GM12873 (cell line): ENCODE results near the gene FHDC1.

ENCODE experiments used
- CTCF ChIP-seq: IDR thresholded peaks from 2 replicates; pipeline ENCODE4 v1.5.1; 2012; ENCODE audit warnings: low read depth, mild to moderate bottlenecking, moderate library complexity, low read length, control low read depth; ENCODE audit not compliant: insufficient read depth; ENCODE audit errors: missing control alignments

Gene FHDC1

GRCh38 chr4:152936446-152937335 lies 568 bp downstream of the FHDC1 start:
- no peak for TF ChIP-seq CTCF

DNA sequence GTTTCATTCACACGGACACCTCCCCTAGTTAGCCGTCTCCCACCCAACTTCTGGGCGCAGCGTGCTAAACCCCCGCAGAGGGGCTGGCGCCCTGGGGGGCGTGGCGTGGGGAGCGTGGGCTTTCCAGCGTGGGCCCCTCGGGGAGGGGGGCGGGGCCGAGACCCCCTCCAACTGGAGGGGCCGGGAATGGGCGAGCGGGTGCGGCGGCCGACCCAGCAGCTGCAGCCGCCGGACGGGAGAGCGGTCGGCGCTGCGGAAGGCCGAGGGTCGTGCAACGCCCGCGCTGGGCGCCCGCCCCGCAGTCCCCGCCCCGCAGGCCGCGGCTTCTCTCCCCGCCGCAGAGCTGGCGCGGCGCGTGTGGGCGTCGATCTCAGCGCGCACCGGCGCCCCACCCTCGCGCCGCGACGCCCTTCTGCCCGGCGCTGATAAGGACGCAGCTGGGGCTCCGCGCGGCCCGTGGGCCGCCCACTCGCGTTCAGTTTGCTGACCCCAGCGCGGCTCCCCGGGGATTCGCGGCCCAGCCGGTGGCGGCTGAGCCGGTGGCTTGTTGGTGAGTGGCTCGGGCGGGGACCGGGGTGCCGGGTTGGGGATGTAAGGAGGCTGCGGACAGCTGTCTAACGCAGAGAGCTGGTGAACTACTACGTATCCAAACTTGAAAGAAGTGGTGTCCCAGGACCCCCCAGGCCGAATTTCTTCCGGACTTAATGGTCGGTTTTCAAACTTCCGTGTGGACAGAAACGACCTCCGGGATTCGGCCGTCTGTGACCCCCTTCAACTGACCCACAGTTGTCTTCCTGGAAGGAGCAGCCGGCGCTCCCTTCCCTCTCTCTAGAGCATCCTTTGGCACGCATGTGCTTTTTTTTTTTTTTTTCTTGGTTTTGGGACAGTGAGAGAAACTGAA lies 1.5 kb downstream of the FHDC1 start:
- no peak for TF ChIP-seq CTCF

GRCh38 chr4:152938237-152938947 lies 2.3 kb downstream of the FHDC1 start:
- no peak for TF ChIP-seq CTCF

DNA sequence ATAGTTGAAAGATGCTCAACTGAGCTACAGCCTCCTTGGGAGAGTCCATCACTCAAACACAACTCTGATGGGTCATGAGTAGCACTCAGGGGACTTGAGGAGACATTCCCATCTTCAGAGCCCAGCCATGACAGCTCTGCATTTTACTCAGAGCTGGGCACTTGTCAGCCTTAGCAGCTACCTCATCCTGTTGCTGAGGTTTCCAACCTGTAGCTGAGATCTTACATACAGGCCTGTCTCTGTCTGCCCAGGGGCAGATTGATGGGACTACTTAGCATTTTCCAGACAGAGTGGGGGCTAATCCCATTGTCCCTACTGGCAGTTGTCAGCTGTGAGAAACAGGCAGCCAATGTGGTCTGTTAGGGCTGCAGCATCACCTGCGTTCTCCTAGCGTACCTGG lies 3.5 kb downstream of the FHDC1 start:
- no peak for TF ChIP-seq CTCF

DNA sequence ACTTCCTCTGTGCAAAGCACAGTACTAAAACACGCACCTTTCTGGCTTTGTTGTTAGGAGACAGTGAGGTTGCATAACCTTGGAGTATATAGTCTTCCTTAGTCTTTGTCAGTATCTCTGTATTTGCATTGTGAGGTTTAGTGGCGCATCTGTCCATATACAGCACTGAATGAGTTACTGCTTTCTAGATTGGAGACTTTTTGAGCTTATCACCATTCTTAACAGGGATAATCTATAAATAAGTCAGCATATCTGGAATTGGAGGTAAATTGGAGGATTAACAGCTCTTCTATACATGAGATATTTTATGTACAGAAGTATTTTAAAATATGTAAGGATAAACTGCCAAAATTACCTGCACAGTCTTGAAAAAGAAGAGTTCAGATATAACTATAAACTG lies 4.3 kb downstream of the FHDC1 start:
- no peak for TF ChIP-seq CTCF

DNA sequence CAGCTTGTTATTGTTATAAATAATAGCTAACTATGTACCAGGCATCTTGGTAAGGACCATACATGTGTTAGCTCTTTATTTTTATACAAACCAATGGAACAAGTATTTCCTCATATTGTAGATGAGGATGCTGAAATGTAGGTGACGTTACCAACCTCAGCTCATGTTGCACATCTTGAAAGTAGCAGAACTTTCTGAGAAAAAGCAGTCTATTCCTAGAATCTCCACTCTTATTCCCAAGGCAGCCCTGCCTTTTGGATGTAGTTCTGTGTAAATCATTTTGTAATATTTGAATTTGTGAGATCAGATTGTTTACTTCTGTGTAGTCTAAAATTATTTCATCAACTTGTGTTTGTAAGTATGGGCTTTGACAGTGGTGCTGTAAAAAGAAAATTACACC lies 5.3 kb downstream of the FHDC1 start:
- no peak for TF ChIP-seq CTCF
